Gastrocnemius medialis (tissue), 4 donors: ENCODE results near the gene SERTAD3. TPM values are rescaled to one million over a fixed set of nuclear protein-coding genes. Genes with fewer than 3 reads are reported as not detected.
"Not testable (repeated sequence)": the region's sequence is repeated elsewhere in the genome, so short reads cannot be mapped to it uniquely, and the experiment has no call there.

Experiments used
- ATAC-seq, 2 donors: fragments of 150-250 bp; one replicate each; pipeline ENCODE4 v1.9.1; 2016
- DNase-seq, 2 donors: peaks; one replicate each; pipeline ENCODE4 v3.0.0-alpha.2; 2019
- H3K27ac ChIP-seq, 4 donors: fragments of 200-600 bp; sonication (generic); 1 replicate in 1 of 4; 2 replicates in 3 of 4; pipeline ENCODE4 v1.5.1; 2016 to 2018; ENCODE audit warnings: mild to moderate bottlenecking in 2 of 4, moderate library complexity in 1 of 4
- H3K27me3 ChIP-seq, 3 donors: fragments of 200-600 bp; sonication (generic) in 2 of 3; 1 replicate in 1 of 3; 2 replicates in 2 of 3; pipeline versions ENCODE4 v1.5.1 to v1.6.0; 2016 to 2019; ENCODE audit warnings: mild to moderate bottlenecking in 1 of 3, moderate library complexity in 1 of 3
- H3K36me3 ChIP-seq, 2 donors: fragments of 200-600 bp; sonication (generic) in 1 of 2; one replicate each; pipeline ENCODE4 v1.5.1; 2017 to 2018
- H3K4me1 ChIP-seq, 2 donors: fragments of 200-600 bp; sonication (generic) in 1 of 2; one replicate each; pipeline ENCODE4 v1.5.1; 2016 to 2017; ENCODE audit warnings: mild to moderate bottlenecking in 2 of 2
- H3K4me3 ChIP-seq, 4 donors: fragments of 200-600 bp; sonication (generic) in 3 of 4; 1 replicate in 1 of 4; 2 replicates in 3 of 4; pipeline ENCODE4 v1.5.1; 2016 to 2019; ENCODE audit warnings: mild to moderate bottlenecking in 2 of 4
- H3K9me3 ChIP-seq, 3 donors: fragments of 200-600 bp; sonication (generic) in 2 of 3; 1 replicate in 1 of 3; 2 replicates in 2 of 3; pipeline ENCODE4 v1.5.1; 2016 to 2019
- POLR2A ChIP-seq, 2 donors: fragments of 450-650 bp; IDR thresholded peaks; one replicate each; pipeline ENCODE4 v1.6.1; 2017; ENCODE audit warnings: antibody characterized with exemption in 2 of 2, mild to moderate bottlenecking in 2 of 2, moderate library complexity in 2 of 2
- in situ Hi-C, 4 donors: fragments of 200-750 bp; cut with MboI; loops; one replicate each; pipeline versions ENCODE4 v1.15.0 to v1.8.0; 2017; ENCODE audit warnings: low sequenced_read_pairs in 4 of 4
- intact Hi-C: fragments of 100-400 bp; cut with DNase I; formaldehyde crosslinking; loops from one replicate; pipeline ENCODE4 v1.15.1; 2023; ENCODE audit warnings: low total_unique reads
- total RNA-seq, 4 donors: library from RNA; depleted of rRNA; stranded (reverse); fragments of >200 nt; gene quantifications; one replicate each; pipeline versions ENCODE4 v1.1.0 to v1.2.3, GENCODE V29; 2016
- TF ChIP-seq, protein P1 (sequence below), 5 experiments: fragments of 450-650 bp in 3 of 5; fragments of 200-600 bp in 2 of 5; sonication (generic) in 2 of 5; IDR thresholded peaks in 4 of 5; conservative IDR thresholded peaks in 1 of 5; 1 replicate in 4 of 5; 2 replicates in 1 of 5; pipeline ENCODE4 v1.5.1; 2016 to 2019; ENCODE audit warnings: antibody characterized with exemption in 5 of 5, mild to moderate bottlenecking in 3 of 5, moderate library complexity in 3 of 5

Gene SERTAD3
- total RNA-seq, 4 donors from 2014 or later = 12.7 to 24.4 (median 18.1) TPM

DNA sequence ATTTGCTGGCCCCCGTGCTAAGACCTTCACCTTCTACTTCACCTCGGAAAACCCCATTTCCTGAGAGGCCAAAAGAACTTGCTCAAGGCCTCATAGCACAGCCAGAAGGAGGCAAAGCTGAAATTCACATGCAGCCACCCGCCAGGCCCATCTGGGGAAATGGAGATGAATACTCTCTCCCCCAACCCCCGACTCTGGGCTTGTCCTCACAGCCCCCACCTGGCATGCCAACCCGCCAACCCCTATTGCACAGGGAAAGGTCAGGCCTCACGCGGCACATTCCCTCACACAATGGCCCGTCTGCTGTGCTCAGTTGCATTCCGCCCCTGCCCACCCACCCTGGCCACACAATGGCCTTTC is 34.1 kb downstream of the SERTAD3 start:
- H3K27me3 ChIP-seq = no peaks in the 10 kb centered on the region
- H3K36me3 ChIP-seq = no peaks in the 10 kb centered on the region
- H3K27ac ChIP-seq = peak overlapping the region; percentile 90 to 100 (median 98)
- in situ Hi-C loops = loop anchor here in 1 of 4 donors (10.0 kb wide), 1 partner anchor 55 kb away; the partner anchor contains the start of genes BLVRB and SPTBN4
- ATAC-seq = no peak
- intact Hi-C loops = no loop called here
- no peak overlapping the region for H3K4me3 ChIP-seq
- no peak for DNase-seq
- TF ChIP-seq, protein P1, sequence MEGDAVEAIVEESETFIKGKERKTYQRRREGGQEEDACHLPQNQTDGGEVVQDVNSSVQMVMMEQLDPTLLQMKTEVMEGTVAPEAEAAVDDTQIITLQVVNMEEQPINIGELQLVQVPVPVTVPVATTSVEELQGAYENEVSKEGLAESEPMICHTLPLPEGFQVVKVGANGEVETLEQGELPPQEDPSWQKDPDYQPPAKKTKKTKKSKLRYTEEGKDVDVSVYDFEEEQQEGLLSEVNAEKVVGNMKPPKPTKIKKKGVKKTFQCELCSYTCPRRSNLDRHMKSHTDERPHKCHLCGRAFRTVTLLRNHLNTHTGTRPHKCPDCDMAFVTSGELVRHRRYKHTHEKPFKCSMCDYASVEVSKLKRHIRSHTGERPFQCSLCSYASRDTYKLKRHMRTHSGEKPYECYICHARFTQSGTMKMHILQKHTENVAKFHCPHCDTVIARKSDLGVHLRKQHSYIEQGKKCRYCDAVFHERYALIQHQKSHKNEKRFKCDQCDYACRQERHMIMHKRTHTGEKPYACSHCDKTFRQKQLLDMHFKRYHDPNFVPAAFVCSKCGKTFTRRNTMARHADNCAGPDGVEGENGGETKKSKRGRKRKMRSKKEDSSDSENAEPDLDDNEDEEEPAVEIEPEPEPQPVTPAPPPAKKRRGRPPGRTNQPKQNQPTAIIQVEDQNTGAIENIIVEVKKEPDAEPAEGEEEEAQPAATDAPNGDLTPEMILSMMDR (IDR thresholded peaks at IDR 0.05 in 4 of 5, conservative IDR thresholded peaks at IDR 0.05 in 1 of 5) = no peak
- H3K4me1 ChIP-seq = peaks cover 23 to 29% of the 10 kb centered on the region in 2 donors
- H3K9me3 ChIP-seq = no peaks in the 10 kb centered on the region

DNA sequence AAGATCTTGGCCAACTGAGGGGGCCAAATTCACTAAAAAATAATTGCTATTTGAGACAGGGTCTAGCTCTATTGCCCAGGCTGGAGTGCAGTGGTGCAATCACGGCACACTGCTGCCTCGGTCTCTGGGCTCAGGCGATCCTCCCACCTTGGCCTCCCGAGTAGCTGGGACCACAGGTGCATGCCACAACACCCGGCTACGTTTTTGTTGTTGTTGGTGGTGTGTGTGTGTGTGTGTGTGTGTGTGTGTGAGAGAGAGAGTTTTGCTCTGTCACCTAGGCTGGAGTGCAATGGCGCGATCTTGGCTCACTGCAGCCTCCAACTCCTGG is 35.6 kb downstream of the SERTAD3 start:
- Histone ChIP-seq H3K4me1 (peaks cover 26 to 28% of the 10 kb centered on the region in 2 donors), H3K27ac (peak overlapping the region in 3 of 4 donors; percentile 28 to 99 (median 46))
- H3K9me3 ChIP-seq, ATAC-seq, H3K27me3 ChIP-seq, in situ Hi-C loops, intact Hi-C loops, H3K36me3 ChIP-seq, DNase-seq, H3K4me3 ChIP-seq: not testable (repeated sequence)

DNA sequence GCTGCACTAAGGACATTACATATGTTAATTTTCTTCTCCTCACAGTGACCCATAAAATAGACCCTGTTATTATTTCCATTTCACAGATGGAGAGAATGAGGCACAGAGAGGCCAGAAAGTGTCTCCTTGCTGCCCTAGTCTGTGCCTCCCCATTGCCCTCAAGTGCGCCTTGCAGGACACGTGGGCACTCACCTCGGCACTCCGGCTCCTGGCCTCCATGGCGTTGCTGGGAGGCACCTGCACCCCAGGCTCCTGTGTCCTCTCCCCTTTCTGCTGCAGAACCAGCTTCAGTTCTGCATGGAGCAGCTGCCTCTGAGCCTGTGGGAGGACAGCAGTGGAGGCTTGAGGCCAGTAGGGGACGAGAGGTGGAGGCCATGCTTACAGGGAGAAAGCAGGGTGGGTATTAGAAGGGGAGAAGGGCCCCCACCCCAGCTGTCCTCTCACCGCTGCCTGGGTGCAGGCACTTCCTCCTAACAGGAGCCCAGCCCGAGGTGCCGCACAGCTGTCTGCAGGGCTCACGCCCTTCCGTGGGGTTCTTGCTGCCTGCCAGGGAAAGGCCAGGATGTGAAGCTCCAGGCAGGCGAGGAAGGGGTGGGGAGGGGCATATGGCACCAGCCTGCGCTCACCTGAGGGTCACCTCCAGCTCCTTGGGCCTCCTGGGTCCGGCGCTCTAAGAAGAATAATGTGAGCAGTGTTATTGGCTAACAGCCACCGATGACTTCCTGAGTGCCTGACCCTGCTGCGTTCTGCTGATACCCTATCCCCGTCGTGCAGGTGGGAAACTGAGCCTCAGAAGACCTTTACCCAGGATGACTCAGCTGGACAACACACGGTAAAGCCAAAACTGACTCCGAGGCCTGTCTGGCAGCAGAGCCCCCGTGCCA is 36.2 kb downstream of the SERTAD3 start:
- Histone ChIP-seq H3K27me3 (no peaks in the 10 kb centered on the region), H3K9me3 (no peaks in the 10 kb centered on the region), H3K4me3 (no peak overlapping the region), H3K36me3 (no peaks in the 10 kb centered on the region), H3K27ac (peak overlapping the region in 3 of 4 donors; percentile 28 to 99 (median 46)), H3K4me1 (peaks cover 27 to 33% of the 10 kb centered on the region in 2 donors)
- ATAC-seq (no peak), DNase-seq (no peak)
- intact Hi-C loops (no loop called here), in situ Hi-C loops (no loop called here)
- TF ChIP-seq, protein P1 (IDR thresholded peaks at IDR 0.05 in 4 of 5, conservative IDR thresholded peaks at IDR 0.05 in 1 of 5) = no peak
- no peak for TF ChIP-seq POLR2A (IDR thresholded peaks at IDR 0.05)

DNA sequence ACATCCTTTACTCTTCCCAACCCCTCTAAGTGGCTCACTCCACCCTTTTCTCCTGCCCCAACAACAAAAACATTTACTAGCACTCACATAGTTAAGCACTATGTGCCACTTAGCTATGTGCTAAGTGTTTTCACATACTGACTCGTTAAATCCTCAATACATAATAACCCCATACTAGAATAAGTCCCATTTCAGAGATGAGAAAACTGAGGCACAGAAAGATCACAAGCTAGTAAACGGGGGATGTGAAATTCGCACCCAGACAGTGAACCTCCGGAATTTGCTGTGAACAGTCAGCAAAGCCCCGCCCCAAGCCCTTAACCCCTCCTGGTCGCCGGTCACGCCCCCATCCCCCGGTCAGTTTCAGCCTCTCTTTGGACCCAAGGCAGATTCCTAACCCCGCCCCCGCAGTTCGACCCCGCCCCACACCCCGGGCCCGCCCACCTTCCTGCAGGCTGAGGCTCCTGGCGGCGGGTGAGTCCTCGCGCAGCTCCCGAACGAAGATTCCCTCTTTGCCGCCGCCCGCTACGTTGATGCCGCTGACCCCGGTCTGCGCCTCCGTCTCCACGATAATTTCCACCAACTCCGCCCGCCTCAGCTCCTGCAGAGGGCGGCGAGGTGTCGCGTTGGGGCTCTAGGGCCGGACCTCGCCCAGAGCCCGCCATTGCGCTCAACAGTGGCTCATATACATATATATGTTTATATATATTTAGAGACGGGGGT is 40.7 kb downstream of the SERTAD3 start:
- intact Hi-C loops = no loop called here
- in situ Hi-C loops = no loop called here

More for the DNA sequence above, 40.7 kb downstream of the SERTAD3 start:
- Histone ChIP-seq H3K4me3 (peak overlapping the region; percentile 69 to 82 (median 71)), H3K4me1 (peaks cover 8 to 11% of the 10 kb centered on the region in 2 donors), H3K36me3 (no peaks in the 10 kb centered on the region), H3K27ac (peak overlapping the region; percentile 87 to 92 (median 88)), H3K27me3 (no peaks in the 10 kb centered on the region), H3K9me3 (no peaks in the 10 kb centered on the region)
- peak; percentile 70 to 77 for DNase-seq
- TF ChIP-seq, protein P1 (IDR thresholded peaks at IDR 0.05 in 4 of 5, conservative IDR thresholded peaks at IDR 0.05 in 1 of 5) = peak in 1 of 5 experiments; percentile 33
- no peak for TF ChIP-seq POLR2A (IDR thresholded peaks at IDR 0.05)
- peak; percentile 57 to 76 for ATAC-seq
